ENCODE results near the gene REEP6.
"Not testable (repeated sequence)": the region's sequence is repeated elsewhere in the genome, so short reads cannot be mapped to it uniquely, and the experiment has no call there.

The REEP6 gene

DNA sequence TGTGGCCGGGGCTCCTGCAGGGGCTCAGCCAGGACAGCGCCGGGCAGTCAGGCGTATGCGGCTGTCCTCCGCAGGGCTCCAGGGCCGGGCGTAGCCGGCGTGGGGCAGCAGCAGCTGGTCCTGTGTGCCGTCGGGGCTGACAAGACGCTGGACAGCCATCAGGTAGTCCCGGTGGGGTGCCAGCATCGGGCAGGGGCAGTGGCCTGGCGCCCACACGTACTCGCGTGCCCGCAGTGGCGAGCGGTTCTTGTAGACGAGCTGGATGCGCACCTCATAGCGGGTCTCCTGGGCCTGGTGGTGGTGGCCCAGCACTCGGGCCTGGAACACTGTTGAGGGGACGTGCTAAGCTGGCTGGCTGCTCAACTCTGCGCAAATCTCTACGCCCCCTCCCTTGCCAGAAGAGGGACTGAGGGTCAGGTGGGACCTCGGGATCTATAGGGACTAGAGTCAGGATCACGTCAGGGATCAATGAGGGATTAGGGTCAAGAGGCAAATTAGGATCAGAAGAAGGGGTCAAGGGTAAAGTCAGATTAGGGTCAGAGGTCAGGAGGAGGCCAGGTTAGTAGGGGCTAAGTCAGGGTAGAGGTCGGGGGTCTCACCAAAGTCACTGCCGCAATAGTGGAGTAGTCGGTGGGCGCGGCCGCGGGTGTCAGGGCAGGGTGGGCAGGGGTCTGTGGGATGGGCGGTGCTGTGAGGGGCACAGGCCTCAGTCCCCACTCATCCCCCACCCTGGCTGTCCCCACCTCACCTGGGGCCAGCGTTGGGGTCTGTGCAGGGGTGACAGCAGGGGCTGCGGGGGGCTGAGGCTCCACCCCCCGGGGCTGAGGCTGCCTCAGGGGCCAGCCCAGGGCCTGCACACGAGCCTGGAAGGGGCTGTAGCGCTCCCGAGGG is 15.3 kb downstream of the REEP6 start:
- DNase-seq (ENCODE audit: low read depth, low spot score): no peak

DNA sequence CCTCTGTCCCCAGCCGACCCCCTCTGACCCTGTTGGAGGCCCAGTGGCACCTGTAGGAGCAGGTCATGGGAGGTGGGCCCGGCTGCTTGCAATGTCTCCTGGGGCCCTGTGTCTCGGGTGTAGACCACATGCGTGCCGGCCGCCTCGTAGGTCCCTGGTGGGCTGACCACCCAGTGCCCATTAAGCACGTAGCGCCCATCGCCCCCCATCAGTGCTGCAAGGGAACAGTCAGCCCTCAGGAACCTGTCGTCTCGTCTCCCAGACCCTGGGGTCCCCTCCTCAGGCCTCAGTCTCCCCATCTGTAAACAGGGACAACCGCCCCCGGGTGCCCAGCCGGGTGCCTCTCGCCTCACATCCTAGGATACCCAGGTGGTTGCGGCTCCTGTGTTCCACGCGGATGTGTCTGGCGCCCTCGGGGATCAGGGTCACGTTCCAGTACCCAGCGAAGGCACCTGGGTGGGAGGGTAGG is 16.2 kb downstream of the REEP6 start:
- DNase-seq (ENCODE audit: low read depth, low spot score): no peak

DNA sequence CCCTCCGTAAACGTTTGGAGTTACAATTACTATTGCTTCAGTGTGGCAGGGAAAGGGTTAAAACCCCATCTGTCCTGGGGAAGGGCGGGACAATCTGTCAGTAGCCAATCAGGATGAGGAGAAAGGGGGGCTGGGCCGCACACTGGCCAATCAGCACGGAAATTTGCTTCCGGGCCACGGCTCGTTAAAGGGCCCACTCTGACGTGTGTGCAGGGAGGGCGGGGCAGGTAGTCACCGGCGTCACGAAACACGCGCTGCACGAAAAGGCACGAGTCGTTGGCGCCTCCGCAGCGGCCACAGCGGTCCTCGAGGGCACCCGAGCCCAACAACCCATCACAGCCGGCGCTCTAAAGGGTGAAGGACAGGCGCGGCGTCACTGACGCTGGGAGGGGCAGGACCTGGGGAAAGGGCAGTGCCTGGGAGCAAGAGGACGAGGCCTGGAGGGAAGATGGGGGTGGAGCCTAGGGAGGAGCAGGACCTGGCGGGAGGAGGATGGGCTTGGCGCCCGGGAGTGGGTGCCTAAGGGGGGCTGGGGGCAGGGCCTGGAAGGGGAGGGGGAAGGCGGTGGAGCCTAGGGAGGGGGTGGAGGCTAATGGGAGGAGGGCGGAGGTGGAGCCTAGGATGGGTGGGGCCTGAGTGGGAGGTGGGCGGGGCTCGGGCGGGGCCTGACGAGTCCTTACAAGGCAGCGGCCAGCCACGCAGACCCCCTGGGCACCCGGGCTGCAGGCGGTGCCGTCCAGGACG is 17.0 kb downstream of the REEP6 start:
- peak; percentile 80 for DNase-seq (ENCODE audit: low read depth, low spot score)

DNA sequence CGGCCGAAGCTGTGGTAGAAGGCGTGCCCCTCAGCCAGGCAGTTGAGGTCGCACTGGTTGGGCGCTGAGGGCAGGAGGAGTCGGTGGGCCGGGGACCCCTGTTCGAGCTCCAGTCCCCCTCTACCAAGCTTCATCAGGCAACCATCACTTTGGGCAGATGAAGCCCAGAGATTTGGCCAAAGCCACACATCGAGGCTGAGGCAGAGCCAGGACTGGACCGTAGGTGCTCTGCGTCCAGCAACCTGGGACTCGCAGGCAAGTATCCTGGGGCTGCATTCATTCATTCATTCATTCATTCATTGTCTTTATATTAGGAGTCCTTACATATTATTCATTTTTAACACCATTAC is 17.5 kb downstream of the REEP6 start:
- DNase-seq (ENCODE audit: low read depth, low spot score): no peak

DNA sequence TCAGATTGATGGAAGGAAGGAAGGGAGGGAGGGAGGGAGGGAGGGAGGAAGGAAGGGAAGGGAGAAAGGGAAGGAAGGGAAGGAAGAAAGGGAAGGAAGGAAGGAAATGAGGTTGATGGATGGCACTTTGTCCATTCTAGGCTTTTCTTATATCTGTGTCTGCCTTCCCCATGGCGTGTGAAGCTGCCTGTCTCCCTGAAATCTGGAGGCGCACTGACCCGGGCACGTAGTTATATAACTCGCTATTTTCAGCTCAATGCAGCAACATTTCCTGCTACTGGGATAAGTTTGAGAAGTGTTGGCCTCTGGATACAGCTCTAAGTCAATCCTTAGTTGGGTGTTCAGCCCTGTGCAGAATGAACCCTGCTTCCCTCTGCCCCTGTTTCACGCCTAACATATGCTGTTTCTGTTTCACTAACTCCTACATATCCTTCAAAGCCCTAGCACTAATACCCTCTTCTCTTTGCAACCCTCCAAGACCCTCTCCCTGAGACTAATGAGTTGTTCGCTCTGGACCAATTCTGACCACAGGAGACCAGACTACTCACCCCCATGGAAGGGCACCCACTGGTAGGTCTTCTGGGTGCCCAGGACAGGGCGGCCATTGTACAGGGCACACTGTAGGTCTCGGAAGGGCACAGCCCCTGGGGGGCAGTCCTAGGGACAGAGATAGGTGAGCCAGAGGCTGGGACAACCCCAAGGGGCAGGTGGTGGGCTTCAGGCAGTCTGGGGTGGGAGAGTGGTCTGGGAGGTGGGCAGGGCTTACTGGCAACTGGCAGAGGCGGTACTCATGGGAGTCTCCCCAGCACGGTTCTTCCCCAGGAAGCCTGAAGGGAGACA is 18.8 kb downstream of the REEP6 start:
- no peak for DNase-seq (ENCODE audit: low read depth, low spot score)

DNA sequence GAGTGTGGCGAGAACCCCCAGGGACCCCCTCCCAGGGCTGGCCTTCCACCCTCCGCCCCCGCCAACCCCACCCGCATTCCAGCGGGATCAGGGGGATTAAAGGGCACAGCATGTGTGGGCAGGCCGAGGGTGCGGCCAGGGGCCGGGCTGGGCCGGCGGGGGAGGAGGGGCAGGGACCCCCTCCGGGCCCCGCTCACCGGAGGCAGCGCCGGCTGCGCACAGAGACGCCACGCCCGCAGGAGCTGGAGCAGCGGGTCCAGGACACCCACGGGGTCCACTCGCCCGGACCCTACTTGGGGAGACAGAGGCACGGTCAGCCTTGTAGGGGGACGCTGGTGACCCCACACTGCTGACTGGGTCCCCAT is 19.4 kb downstream of the REEP6 start:
- DNase-seq (ENCODE audit: low read depth, low spot score): no peak

DNA sequence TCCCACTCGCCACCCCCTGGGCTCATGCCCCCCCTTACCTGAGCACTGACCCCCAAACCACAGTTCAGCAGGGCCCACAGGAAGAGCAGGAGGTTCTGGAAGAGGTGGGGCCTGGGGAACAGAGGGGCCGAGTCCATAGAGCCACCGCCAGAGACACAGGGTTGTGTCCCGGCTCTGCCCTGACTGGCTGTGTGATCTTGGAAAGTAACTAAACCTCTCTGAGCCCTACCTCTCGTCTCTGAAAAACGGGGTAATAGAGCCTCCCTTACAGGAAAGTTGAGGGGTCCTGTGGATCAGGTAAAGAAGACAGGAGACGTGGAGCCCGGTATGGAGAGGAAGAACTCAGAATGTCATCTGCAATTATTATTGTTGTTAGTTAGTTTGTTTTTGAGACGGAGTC is 19.8 kb downstream of the REEP6 start:
- no peak for DNase-seq (ENCODE audit: low read depth, low spot score)

DNA sequence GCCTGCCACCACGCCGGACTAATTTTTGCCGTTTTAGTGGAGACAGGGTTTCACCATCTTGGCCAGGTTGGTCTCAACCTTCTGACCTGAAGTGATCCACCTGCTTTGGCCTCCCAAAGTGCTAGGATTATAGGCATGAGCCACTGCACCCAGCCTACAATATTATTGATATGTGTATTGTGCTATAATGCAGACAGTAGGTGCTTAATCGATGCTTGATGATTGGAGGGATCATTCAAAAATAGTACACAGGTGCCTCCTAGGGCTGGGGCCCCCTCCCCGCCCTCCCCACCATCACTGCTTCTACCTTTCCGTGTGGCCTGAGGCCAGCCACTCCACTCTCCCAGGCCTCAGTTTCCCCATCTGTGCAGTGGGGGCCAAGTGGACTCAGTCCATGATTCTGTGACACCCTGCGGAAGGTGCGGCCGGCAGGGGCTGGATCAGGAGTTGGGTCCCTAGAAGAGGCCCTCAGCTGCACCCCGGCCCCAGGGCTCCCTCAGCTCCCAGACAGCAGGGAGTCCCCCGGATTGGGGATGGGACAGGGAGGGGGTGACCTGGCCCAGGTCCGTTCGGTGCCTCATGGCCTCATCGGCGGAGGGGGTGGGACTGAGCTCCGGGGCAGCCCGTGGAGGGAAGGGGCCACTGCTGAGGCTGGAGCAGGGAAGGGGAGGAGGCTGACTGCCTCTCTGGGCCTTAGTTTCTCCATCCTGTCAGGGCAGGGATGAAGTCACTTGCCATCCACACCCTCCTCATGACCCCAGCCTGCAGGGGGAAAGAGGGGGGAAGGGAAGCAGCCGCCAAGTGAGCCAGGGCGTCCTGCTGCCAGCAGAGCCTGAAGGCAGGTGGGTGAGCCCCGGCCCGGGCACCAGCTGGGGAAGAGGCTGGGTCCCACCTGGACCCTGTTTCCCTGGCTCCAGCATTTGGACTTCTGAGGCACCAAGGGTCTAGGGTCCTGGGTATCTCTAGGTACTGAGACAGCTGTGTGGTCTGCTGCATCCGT is 20.6 kb downstream of the REEP6 start:
- DNase-seq (ENCODE audit: low read depth, low spot score): no peak

DNA sequence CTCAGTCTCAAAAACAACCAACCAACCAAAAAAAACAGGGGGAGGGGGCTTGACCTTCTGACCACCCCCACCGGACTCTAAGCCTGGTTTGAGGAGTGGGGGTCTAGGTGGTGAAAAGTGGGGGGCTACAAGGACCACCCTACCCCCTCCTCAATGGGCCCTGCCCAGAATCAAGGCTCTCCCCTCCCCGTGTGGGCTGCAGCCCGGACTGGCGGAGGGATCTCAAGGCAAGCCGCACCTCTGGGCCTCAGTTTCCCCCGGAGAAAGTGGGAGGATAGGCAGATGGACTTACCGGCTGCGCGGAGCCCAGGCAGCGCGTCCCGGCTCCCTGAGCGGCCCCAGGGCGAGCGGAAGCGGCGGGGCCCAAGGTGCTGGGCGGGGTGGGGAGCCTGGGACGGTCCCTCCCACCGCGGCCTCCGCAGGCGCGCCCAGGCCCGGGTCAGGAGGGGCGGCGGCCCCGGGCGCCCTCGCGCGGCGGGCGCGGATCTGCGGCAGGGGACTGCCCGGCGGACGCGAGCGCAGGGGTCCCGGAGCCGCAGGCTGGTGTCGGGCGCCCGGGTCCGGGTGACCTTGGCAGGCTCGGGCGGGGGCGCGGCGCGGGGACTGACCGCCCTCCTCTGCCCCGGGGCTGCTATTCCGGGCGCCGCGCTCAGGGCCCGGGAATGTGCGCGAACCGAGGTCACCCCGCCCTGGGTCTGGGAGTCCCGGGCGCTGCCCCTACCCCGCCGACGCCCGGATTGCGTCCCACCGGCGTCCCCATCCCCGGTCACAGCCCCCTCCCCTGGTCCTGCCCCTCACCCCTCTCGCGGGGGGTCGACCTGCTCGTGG is 21.9 kb downstream of the REEP6 start, which contains the start of gene ADAMTSL5:
Gene ADAMTSL5, minus strand, starts transcription at position 349 of the 828 bp plus-strand sequence. CDS start 2,076 bp downstream, outside the sequence.
- DNase-seq (ENCODE audit: low read depth, low spot score): no peak

DNA sequence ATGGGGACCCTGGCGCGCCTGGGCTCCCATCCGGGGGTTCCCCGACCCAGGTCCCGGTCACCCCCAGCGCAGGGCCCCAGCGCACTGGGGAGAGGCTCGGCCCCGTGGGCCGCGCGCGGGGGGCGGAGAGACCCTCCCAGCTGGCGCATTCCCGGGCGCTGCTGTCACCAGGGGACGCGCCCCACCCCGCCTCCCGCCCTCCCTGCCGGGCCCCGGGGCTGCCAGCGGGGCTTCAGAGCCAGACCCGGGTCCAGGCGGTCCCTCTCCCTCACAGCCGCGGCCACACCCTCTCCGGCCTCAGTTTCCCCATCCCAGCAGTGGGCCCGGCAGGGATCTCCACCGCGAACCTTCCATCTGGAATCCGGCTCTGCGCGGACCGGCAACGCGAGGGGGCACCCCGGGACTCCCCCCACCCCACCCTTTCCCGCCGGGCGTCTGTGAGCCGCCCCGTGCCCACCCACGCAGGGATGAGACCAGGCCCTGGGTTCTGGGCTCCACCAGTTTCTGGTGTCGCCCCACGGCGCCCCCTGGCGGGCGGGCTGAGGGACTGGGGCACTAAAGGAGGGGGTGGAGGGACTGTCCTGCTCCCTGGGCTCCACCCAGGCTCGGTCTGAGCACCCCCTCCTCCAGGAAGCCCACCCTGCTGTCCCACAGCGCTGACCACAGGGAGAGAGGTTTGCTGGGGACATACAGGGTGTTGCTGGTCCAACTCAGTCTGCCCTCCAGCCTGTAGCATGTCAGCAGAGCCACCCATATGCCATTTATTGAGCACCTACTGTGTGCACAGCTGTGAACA is 22.7 kb downstream of the REEP6 start:
- DNase-seq (ENCODE audit: low read depth, low spot score): no peak

DNA sequence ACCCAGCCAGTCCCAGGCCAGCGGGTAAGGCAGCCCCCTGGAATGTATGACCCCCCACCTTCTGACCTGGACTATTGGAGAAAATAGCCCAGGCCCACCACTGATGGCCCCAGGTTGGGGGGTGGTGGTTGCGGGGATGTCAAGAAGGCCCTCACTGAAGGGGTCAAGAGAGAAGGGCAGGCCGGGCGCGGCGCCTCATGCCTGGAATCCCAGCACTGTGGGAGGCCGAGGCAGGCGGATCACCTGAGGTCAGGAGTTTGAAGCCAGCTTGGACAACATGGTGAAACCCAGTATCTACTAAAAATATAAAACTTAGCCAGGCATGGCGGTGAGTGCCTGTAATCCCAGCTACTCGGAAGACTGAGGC is 23.3 kb downstream of the REEP6 start:
- DNase-seq (ENCODE audit: low read depth, low spot score): no peak

DNA sequence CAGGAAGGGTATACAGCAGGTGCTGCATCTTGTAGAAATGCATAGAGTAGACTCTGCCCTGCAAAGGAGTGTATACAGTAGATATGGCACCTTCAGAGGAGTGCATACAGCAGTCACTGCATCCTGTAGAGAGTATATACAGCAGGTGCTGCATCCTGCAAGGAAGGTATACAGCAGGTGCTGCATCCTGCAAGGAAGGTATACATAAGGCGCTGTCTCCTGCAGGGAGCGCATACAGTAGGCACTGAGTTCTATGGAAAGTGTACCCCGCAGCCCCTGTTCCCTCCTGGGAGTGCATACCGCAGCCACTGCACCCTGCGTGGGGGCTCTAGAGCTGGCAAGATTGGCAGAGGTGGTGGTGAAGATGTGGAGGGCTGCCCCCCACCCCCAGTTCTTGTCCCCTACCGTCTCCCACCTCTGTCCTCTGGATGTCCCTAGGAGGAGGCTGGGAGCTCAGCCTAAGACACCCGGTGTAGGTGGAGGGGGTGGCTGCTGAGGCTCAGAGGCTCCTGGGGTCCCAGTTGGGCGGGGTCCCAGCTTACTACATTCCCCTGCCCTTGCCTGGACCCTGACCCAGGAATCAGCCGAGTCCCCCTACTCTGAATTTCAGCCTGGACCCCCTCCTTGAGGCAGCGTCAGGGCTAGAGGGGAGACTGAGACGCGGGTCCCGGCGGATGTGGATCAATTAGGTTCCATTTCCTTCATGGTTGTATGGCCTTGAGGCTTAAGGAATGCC is 24.2 kb downstream of the REEP6 start:
- DNase-seq (ENCODE audit: low read depth, low spot score): no peak

DNA sequence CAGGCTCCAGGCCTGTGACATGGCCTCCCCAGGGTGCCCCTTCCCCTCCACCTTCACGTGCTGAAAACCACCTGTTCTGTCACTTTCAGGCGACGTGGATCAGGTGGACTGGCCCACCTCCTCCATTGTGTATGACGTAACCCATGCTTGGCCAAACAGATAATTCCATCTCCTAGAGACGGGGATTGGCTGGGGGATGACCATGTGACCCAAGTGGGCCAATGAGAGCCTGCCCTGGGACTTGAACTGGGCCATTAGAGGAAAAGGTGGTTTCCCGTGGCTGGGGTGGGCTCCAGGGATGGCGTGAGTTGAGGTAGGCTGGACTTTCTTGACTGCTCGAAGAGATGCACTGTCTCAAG is 25.4 kb downstream of the REEP6 start:
- DNase-seq (ENCODE audit: low read depth, low spot score): no peak

DNA sequence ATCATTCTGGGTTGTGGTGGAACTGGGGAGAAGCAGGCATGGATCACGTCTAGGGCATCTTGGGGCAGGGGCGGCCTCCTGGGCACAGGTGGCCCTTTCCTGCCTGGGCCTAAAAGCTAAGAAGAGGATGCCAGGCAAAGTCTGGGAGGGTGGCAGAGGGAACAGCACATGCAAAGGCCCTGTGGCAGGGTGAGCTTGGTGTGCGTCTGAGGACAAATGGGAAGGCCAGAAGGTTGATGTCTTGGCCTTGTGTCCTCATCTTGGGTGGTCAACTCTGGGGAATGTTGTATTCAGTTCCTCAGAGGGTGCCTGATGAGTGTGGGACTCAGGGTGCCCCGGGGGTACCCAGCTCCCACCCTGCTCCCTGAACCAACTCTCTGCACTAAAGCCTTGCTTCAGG is 27.5 kb downstream of the REEP6 start:
- no peak for DNase-seq (ENCODE audit: low read depth, low spot score)

DNA sequence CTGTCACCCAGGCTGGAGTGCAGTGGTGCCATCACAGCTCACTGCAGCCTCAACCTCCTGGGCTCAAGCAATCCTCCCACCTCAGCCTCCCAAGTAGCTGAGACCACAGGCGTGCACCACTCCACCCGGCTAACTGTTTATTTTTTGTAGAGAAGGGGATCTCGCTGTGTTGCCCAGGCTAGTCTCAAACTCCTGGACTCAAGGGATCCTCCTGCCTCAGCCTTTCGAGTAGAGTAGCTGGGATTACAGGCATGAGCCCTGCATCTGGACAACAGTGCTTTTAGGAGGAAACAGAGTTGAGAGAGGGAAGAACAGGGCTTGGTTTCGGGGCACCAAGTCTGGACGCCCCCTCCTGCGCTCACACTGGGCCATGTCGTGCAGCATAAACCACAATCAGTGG is 28.8 kb downstream of the REEP6 start:
- DNase-seq (ENCODE audit: low read depth, low spot score): not testable (repeated sequence)

DNA sequence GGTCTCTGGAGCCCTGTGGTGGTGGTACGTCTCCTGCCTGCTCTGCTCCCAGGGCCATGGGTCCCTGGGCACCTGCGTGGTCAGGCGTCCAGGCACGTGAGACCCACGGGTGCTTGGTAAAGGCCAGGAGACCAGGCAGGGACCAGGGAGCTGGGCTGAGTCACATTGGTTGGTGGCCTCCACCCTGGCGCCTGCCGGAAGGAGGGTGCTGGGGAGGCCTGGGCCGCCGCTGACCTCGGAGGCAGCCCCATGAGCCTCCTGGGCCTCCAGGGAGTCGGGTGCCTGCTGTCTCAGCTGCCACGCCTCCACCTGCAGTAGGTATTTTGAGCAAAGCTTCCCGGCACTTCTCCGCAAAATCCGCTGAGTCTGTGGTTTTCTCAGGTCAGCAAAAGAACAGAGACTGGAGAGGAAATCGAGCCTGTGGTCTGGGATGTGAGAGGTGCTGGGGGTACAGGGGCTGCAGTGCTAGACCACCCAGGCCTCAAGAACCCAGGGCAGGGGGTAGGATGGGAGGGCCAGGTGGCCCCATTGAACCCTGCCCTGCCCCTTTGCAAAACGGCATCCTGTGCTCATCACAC is 29.3 kb downstream of the REEP6 start:
- DNase-seq (ENCODE audit: low read depth, low spot score): no peak

DNA sequence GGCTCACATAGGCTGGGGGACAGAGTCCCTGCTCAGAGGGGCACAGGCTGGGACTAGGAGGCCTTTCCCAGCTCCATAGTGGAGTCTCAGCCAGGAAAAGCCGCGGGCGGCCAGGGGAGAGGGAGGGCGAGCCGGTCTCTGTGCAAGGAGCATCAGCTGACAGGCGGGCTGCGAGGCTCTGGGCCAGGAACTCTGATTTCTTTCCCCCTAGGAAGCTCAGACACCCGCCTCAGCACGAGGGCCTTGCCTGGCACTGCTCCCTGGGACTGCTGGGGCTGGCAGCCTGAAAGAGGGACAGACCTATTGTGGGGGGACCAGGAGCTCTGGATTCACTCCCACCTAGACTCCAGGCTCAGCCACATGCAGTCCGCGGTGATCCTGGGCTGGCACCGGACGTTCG is 30.7 kb downstream of the REEP6 start:
- no peak for DNase-seq (ENCODE audit: low read depth, low spot score)

DNA sequence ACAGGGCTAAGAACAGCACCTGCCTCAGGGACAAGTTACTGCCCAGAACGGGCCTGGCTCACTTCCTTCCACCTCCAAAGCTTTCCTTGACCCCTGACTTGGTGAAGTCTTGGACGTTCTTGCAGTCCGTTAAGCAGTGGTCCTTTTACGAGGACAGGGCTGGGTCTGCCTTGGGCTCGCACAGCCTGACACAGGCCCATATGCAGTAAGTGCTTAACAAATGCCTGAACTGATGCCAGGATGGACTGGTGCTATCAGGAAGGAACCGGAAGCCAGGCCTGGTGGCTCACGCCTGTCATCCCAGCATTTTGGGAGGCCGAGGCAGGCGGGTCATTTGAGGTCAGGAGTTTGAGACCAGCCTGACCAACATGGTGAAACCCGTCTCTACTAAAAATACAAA is 31.1 kb downstream of the REEP6 start:
- no peak for DNase-seq (ENCODE audit: low read depth, low spot score)
